K562 (cell line): ENCODE measurements around the gene LXN. TPM values are rescaled to one million over a fixed set of nuclear protein-coding genes. Genes with fewer than 3 reads are reported as not detected.
A peak's percentile ranks its signal among the peaks of the same experiment; 100 is the strongest.

Experiments used
- ATAC-seq: fragments of 200-7000 bp; cut with Tn5 transposase; 3 replicates; pipeline ENCODE4 v1.9.1; 2020; ENCODE audit warnings: moderate library complexity
- BruUV-seq: library from RNA; stranded (reverse); fragments of 400-500 nt; replicated peaks from 2 replicates; lab custom pipeline; 2021; lab: Mats Ljungman, UMichigan
- CTCF ChIA-PET: fragments of 300-600 bp; formaldehyde crosslinking; extraction: SDS; loops from one replicate; lab custom pipeline; 2021; ENCODE audit warnings: low intra/inter-chr PET ratio; lab: Yijun Ruan, JAX
- POLR2A ChIA-PET: fragments of 300-600, 350-650 bp; sonication (Branson Sonifier 250); formaldehyde crosslinking; extraction: SDS; loops from one replicate; lab custom pipeline; 2021; ENCODE audit warnings: antibody characterized with exemption, inconsistent platforms; lab: Yijun Ruan, JAX
- DNase-seq, 4 experiments: peaks; one replicate each; pipeline versions ENCODE4 v3.0.0 to v3.0.0-alpha.2; 2011 to 2018; ENCODE audit warnings: low spot score in 3 of 4, mixed read lengths in 3 of 4; ENCODE audit errors: extremely low read depth in 1 of 4
- FAIRE-seq: peaks from 2 replicates; lab custom pipeline; 2011; peaks lifted over from hg19 to GRCh38; lab: Jason Lieb, UNC
- H2AFZ ChIP-seq: 2 replicates; pipeline ENCODE4 v1.6.0; 2011; ENCODE audit warnings: low read depth, low read length, control low read depth, inconsistent platforms
- H3K27ac ChIP-seq: fragments of 200-600 bp; 3 replicates; pipeline ENCODE4 v1.8.0; 2011; ENCODE audit warnings: low read depth, mild to moderate bottlenecking, control low read depth, inconsistent platforms, low read length, moderate library complexity, mixed read lengths; ENCODE audit errors: extremely low read depth
- H3K27me3 ChIP-seq, 2 experiments: fragments of 300-600 bp in 1 of 2; 2 replicates in 1 of 2; 3 replicates in 1 of 2; pipeline versions ENCODE4 v1.6.0 to v1.8.0; 2011; ENCODE audit warnings: inconsistent platforms in 2 of 2, low read length in 2 of 2, mild to moderate bottlenecking in 1 of 2, mixed read lengths in 1 of 2, moderate library complexity in 1 of 2; ENCODE audit not compliant: control insufficient read depth in 2 of 2, insufficient read depth in 2 of 2
- H3K36me3 ChIP-seq: fragments of 300-600 bp; 3 replicates; pipeline ENCODE4 v1.8.0; 2011; ENCODE audit warnings: mild to moderate bottlenecking, low read length, inconsistent platforms; ENCODE audit not compliant: control insufficient read depth, insufficient read depth
- H3K4me1 ChIP-seq, 2 experiments: fragments of 200-600 bp in 1 of 2; replicated peaks in 1 of 2; 2 replicates in 1 of 2; 3 replicates in 1 of 2; pipeline versions ENCODE4 v1.5.1 to v1.8.0; 2011; ENCODE audit warnings: inconsistent platforms in 2 of 2, low read length in 2 of 2, mild to moderate bottlenecking in 1 of 2, mixed read lengths in 1 of 2, moderate library complexity in 1 of 2; ENCODE audit not compliant: control insufficient read depth in 2 of 2, insufficient read depth in 2 of 2
- H3K4me2 ChIP-seq: 2 replicates; pipeline ENCODE4 v1.6.1; 2011; ENCODE audit warnings: low read length, control low read depth, inconsistent platforms, mixed read lengths; ENCODE audit not compliant: insufficient read depth
- H3K4me3 ChIP-seq: fragments of 200-600 bp; sonication (generic), shearing (Covaris generic); 2 replicates; pipeline ENCODE4 v1.5.1; 2016; ENCODE audit warnings: control low read depth, inconsistent platforms
- H3K79me2 ChIP-seq: fragments of 200-600 bp; 3 replicates; pipeline ENCODE4 v1.8.0; 2011; ENCODE audit warnings: low read length, inconsistent platforms; ENCODE audit not compliant: control insufficient read depth, insufficient read depth
- H3K9ac ChIP-seq, 2 experiments: 2 replicates each; pipeline versions ENCODE4 v1.6.0 to v1.6.1; 2011; ENCODE audit warnings: low read depth in 2 of 2, low read length in 2 of 2, control low read depth in 1 of 2, inconsistent platforms in 1 of 2, mild to moderate bottlenecking in 1 of 2, mixed read lengths in 1 of 2; ENCODE audit not compliant: insufficient read depth in 1 of 2
- H3K9me1 ChIP-seq: one replicate; pipeline ENCODE4 v1.6.0; 2011; ENCODE audit warnings: inconsistent platforms, mild to moderate bottlenecking, low read length, moderate library complexity; ENCODE audit not compliant: control insufficient read depth, insufficient read depth
- H3K9me3 ChIP-seq: replicated peaks from 2 replicates; pipeline ENCODE4 v1.5.1; 2011; ENCODE audit warnings: low read depth, low read length, inconsistent platforms; ENCODE audit not compliant: control insufficient read depth, insufficient read depth
- H4K20me1 ChIP-seq: replicated peaks from 2 replicates; pipeline ENCODE4 v1.6.1; 2011; ENCODE audit warnings: low read length, inconsistent platforms, mixed read lengths; ENCODE audit not compliant: control insufficient read depth, insufficient read depth
- NEUROD1 ChIP-seq: fragments of 150-350 bp; IDR thresholded peaks from 2 replicates; pipeline ENCODE4 v1.6.1; 2014; ENCODE audit warnings: borderline replicate concordance, low read length, low read depth; ENCODE audit not compliant: partially characterized antibody
- NFIC ChIP-seq: fragments of 450-650 bp; IDR thresholded peaks from 2 replicates; pipeline ENCODE4 v1.6.1; 2017; ENCODE audit warnings: mild to moderate bottlenecking, inconsistent platforms
- PKNOX1 ChIP-seq: fragments of 450-650 bp; IDR thresholded peaks from 2 replicates; pipeline ENCODE4 v1.6.1; 2016
- WGBS: fragments of 100-300 bp; shearing (Covaris generic); methylation state at CpG from one replicate; pipeline ENCODE4 v1.1.6; 2016; ENCODE audit warnings: low coverage, mixed read lengths; ENCODE audit not compliant: insufficient coverage; ENCODE audit errors: missing lambda C conversion rate; 5-methylcytosine and 5-hydroxymethylcytosine counted together
- in situ Hi-C: fragments of 300-500 bp; cut with MboI; formaldehyde crosslinking; loops from 4 replicates; pipeline ENCODE4 v1.15.0; 2018; ENCODE audit warnings: inconsistent platforms, mixed read lengths
- intact Hi-C: fragments of 100-400 bp; cut with micrococcal nuclease; formaldehyde crosslinking; loops from 2 replicates; pipeline ENCODE4 v1.14.2; 2022
- polyA plus RNA-seq, 8 experiments: library from polyadenylated mRNA; depleted of rRNA in 4 of 8; stranded (reverse) in 5 of 8; unstranded in 3 of 8; fragments of >200 nt; fragmentation: Nextera tagmentation in 2 of 8; fragmentation: Illumina TruSeq in 1 of 8; extraction: Ambion mirVana in 2 of 8; extraction: Trizol in 1 of 8; gene quantifications; 2 replicates each; pipeline versions ENCODE4 v1.2.1 to v1.2.3, GENCODE V29; 2011 to 2014; ENCODE audit warnings: inconsistent platforms in 1 of 8, missing spikeins in 1 of 8
- total RNA-seq, 7 experiments: library from RNA; depleted of rRNA in 6 of 7; stranded (reverse); fragments of >200 nt in 6 of 7; fragmentation: Illumina TruSeq in 2 of 7; extraction: Trizol in 2 of 7; gene quantifications; 2 replicates each; pipeline versions ENCODE4 v1.2.1 to v1.2.3, GENCODE V29; 2011 to 2021; ENCODE audit warnings: low replicate concordance in 1 of 7

The LXN gene
- total and polyA plus RNA-seq, 9 of the 15 experiments (the other 6 are each of a cell fraction or from before 2014, with no cell fraction given), result 0.08 to 0.13 TPM; not detected in 7

GRCh38 chr3:158649791-158650190 lies 22.7 kb downstream of the LXN start:
- H3K79me2 ChIP-seq, result peaks cover 39% of the 10 kb centered on the region
- H3K27me3 ChIP-seq, result no peaks in the 10 kb centered on the region
- TF ChIP-seq NFIC, result 0 out of 2 replicates have a peak, but pooled peaks have one; percentile 6
- peak; percentile 71 for TF ChIP-seq PKNOX1
- no peak for TF ChIP-seq NEUROD1
- peak in 3 of 4 experiments; percentile 21 to 34 (median 22) for DNase-seq
- CTCF ChIA-PET, result no interaction called here
- intact Hi-C loops, result loop anchor here (10.0 kb wide), 1 partner anchor 75 kb away; the partner anchor contains the start of gene MLF1
- in situ Hi-C loops, result loop anchor here (5.0 kb wide), 1 partner anchor 102 kb away; no protein-coding TSS in a partner anchor
- WGBS, result 79% methylated on average over 3 of the region's 4 CpGs
- no peaks in the 10 kb centered on the region for H4K20me1 ChIP-seq
- H3K9ac ChIP-seq, result no peak overlapping the region
- peaks cover 84% of the 10 kb centered on the region for H3K36me3 ChIP-seq
- H3K4me2 ChIP-seq, result no peak overlapping the region
- H3K9me3 ChIP-seq, result no peaks in the 10 kb centered on the region
- ATAC-seq, result peak; percentile 56
- no peaks in the 10 kb centered on the region for H3K9me1 ChIP-seq
- H3K4me1 ChIP-seq, result peaks cover 0 to 10% of the 10 kb centered on the region in 2 experiments; a peak in 1 of 5 replicates
- BruUV-seq, result no TSS peak
- no peak overlapping the region for H3K4me3 ChIP-seq
- no peak for FAIRE-seq
- no peak overlapping the region for H2AFZ ChIP-seq
- H3K27ac ChIP-seq, result no peak overlapping the region
- POLR2A ChIA-PET, result no interaction called here
